IPS-11a (cell line): ENCODE measurements around the gene MORN5.

Experiments
- H3K4me3 ChIP-seq: one replicate; pipeline ENCODE4 v1.5.1; 2013; ENCODE audit warnings: low read depth, low read length, control low read depth

MORN5 gene

DNA sequence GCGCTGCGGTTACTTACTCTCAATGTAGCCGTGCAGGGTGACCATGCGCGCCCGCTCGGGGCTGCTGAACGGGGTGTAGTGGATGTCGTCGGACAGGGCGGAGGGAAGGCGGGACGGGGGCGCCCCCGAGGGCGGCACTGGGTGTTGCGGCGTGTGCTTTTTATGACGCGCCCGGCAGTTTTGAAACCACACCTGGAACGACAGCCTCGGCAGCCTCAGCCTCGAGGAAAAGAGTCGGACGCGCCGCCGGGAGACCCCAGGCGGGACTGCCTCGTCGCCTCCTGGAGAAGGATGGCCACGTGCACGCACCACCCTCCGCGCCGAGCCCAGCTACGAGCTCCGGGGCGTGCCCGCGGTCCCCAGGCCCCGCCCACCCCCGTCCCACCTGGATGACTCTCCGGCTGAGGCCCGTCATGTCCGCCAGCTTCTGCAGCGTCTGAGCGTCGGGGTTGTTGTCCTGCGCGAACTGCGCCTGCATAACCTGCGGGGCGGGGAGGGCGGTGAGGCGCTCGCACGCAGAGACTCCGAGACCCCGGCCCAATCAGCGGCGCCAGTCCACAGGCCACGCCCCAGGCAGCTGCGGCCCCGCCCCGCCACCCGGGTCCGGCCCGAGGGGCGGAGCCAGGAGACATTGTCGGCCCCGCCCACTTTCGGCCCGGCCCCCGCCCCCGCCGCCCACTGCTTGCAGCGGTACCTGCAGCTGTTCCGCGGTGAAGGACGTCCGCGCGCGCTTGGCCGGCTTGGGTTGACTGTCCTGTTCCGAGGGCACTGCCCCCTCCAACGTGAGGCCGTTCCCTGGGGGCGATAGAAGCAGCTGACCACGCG is 54.1 kb downstream of the MORN5 start:
- H3K4me3 ChIP-seq = peak overlapping the region; percentile 42

DNA sequence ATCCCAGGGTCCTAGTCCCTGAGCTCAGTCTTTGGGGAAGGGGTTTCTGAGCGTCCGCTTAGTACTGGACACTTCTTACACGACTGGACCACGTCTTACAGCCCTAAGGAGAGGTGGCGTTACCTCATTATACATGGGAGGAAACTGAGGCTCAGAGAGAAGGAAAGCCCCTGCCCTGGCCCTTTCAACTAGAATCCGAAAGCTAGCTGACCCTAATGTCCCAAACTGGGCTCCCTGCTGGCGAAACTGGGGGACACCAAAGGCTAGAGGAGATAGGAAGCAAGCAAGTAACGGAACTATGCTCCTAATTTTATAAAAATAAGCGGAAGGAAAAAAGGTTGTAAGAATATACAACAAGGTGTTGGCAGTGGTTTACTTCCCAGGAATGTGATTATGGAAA is 54.8 kb downstream of the MORN5 start:
- H3K4me3 ChIP-seq = peak overlapping the region; percentile 42

DNA sequence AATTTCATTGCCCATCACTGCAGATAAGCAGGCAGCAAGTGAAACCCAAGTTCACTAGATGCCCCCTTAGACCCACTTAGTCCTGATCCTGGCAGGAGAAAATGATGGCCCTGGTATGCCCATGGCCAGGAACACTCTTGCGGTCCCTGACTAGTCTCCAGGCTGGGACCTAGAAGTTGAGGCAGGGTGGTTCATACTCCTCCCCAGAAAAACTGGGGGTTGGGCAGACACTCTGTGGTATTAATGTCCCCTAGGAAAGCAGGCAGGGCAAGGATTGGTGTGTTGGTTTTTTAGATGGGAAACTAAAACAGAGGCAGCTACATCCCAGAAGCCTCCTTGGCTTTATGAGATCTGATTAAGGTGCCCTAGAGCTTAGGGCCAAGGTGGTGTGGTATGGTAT is 56.0 kb downstream of the MORN5 start:
- H3K4me3 ChIP-seq = no peak overlapping the region

DNA sequence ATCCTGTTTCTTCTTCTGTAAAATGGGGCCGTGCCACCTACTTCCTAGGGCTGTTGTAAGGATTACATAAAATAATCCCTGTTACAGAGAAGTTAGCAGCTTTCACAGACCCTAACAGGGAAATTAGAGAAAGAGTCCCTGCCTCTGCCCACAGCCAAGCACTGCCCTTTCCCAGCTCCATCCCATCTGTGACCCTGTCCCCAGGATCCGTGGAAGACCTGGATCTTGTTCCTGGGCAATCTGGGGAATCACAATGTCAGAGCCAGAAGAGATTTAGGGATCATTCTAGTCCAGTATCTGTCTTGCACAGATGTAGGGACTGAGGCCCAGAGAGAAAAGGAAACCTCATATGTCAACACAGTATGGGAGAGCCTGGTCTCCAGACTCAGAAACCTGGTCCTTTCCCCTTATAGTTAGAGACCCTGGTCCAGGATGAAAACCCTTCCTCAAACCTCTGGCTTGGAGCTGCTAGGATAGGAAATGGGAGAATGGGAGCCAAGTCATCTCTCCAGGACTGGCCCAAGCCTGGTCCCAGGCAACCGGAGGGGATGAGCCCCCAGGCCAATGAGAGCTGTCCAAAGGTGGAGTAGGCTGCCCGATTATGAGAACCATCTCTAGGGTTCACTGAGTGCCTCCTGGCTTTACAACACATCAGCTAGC is 56.6 kb downstream of the MORN5 start:
- peak overlapping the region; percentile 8 for H3K4me3 ChIP-seq

DNA sequence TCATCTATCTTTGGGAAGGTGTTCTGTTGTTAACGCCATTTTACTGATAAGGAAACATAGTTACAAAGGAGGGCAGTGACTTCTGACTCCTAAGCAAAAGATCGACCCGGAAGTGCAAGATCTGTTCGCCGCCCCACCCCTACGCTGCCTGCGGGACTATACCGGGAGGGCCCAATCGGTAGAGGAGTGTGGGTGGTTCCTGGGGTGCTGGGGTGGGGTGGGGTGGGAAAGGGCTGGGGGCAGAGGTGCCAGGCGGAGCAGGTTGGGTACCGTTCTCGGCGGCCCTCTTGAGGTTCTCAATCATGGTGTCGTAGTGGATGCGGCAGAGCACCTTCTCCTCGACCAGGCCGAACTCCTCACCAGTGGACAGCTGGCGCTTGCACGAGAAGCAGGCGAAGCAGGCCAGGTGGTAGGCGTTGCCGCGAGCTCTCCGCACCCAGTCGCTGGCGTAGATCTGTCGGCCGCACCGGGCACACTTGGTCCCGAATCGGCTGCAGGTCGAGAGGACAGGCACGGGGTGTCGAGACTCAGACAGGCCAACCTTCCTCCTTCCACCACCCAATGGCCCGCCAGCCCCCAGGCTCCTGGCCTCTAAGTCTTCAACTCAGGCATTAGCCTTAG is 57.2 kb downstream of the MORN5 start:
- H3K4me3 ChIP-seq = peak overlapping the region; percentile 8

DNA sequence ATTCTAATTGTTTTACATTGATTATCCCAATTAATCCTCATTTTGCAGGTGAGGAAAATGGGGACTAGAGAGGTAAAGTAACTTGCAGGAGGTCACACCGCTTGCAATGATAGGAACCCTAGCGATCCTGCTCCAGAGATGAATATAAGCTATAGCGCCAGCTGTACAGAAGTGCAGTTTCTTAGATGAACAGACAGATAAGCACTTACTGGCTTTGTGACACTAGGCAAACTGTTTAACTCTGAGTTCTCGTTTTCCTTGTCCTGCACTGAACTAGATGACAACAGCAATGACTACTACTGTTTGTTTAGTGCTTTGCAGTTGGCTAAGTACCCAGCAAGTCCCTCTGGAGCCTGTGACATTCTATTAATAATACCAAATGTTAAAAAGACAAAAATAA is 57.9 kb downstream of the MORN5 start:
- no peak overlapping the region for H3K4me3 ChIP-seq

DNA sequence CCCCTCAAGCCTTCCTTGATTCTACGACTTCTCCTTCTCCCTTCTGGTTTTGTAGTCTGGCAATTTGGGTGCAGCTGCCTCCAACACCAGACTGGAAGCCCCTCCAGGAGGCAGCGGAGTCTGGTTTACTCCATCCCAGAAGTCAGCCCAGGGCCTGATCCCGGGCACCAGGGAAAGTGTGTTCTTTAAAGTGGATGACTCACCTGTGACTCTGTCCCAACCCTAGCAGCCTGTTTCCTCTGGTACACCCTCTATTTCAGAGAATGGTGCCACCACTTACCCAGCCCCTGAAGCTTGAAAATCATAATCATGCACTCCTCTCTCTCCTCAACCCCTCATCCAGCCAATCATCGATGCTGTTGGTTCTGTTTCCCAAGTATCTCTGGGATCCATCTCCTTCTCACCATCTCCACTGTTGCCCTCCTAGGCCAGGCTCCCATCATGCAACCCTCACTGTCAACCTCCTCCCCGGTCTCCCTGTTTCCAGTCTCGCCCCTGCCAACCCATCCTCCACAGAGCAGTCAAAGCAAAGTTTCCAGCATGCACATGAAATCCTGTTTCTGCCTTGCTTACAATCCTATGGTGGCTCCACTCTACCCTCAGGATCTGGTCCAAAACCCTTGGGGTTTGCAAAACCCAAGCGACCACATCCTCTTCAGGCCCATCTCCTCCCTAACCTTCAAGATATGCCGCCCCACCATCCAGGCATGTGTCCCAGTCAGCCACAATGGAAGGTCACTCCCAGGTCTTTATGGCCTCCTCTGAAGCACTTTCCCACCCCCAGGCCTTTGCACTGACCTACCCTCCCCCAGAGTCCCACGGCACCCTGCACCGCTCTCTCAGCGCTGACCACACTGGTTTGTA is 58.6 kb downstream of the MORN5 start:
- H3K4me3 ChIP-seq = no peak overlapping the region

DNA sequence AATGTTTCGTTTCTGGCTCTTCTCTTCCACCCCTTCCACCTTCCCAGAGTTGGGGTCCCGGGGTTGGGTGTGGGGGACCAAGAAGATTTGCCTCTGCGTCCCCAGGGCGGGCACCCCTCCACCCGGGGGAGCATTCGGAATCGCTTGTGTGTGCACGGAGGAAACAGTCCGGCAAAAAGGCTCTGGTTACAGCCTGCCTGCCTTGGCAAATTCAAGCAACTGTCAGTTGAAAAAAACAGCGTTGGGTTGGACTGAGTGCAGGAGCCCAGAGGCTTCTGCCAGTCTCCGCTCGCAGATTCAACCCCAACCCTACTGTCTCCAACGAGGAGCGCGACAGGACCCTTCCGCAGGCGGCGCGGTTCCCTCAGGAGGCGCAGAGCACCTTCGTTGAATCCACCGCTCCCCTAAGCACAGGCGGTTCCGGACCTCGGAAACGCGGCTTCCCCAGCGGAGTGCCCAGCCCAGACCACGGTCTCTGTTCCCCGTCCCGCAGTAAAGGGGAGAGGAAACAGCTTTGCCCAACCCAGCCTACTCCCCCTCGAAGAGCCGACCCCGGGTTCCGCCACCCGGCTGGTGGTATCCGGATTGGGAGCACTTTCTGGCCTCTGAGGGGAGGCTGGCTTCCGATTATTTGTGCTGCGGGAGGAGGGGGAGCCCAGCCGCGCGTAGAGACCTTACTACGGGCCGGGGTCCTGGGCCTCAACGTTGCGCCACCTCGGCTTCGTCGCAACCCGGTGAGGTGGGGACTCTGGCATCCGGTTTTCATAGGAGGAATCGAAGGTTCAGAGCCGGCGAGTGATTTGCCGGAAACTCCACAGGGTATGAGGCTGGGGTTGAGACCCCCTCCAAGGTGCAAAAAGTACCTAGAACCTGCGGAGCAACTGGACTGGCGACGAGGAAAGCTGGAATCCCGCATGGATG is 59.5 kb downstream of the MORN5 start:
- peak overlapping the region; percentile 17 for H3K4me3 ChIP-seq

DNA sequence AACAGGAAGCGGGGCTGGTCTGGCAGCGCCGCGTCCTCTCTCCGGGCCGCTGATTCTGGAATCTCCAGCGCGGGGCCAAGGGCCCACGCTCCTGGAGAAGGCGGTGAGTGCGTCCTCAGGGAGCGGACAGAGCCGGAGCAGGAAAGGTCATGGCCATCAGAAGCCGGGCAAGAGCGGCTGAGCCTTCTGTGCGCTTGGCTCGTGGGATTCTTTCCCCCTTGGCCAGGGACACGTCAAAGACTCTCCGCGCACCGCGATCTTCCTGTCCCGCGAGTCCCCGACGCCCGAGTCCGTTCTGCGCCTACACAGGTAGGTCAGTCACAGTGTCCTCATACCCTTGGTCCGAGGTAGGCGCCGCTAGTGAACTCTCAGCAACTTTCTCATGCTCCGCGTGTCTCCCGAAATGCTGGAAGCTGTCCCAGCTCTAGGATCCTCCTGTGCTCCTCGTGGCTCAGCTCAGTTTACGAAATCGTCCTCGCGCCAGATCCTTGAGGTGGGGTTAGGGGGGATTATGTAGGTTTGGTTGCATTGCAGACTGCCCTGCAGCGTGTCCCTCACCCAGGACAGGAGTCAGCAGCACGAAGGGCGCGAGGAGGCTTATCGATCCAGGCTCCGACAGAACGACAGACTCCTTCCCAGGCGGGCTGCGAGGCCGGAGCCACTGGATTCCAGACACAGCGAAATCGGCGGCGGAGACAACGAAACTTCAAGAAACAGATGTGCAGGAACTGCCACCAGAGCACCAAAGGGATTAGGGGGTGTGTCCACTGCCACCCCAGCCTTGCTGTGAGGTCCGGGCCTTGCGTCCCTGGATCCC is 60.4 kb downstream of the MORN5 start:
- H3K4me3 ChIP-seq = peak overlapping the region; percentile 17

DNA sequence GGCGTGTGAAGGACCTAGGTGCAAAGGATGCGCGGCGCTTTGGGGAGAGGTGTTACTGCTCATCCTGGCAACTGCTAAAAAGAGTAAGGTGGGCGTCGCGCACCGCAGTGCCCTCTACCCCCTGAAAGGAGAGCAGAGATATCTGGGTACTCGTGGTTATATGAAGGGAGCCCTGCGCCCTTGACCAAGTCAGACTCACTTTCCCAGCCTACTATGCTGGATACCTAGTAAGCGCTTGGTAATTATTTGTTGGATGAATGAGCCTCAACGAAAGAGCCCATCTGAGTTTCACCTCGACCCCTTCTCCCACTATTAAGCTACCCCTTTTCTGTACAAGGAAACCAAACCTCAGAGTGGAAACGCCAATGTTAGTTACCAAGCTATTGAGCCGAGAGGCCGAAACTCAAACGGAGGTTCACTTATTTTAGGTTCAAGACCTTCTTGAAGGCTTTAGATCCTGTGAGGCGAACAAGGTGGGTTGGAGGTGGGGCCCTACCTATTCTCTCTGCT is 61.0 kb downstream of the MORN5 start:
- no peak overlapping the region for H3K4me3 ChIP-seq

DNA sequence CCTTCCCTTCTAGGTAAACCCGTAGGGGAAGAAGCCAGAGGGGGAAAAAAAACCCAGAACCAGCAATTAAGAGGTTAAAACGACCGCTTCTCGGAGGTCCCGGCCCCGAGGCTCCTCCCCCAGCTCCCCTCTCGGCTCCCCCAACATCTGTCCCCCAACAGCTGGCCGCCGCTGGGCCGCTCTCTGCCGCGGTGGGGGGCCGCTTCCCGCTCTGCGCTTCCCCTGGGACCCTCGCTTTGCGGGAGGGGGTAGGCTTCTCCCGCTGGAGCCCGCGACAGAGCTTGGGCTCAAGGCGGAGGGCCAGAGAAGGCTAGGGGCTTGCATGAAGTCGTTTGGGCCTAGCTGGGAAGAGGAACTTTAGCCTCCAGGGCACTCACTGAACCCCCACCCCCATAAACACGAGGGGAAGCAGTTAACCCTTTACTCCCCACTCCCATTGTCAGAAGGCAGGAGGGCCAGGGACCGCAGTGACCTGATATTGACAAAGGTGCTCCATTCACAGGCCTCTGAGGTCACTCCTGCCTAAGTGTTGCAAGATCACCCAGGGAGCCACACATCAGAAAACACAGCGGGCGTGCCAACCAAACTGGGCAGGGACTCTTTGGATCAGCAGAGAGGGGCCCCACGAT is 61.6 kb downstream of the MORN5 start:
- H3K4me3 ChIP-seq = peak overlapping the region; percentile 27

DNA sequence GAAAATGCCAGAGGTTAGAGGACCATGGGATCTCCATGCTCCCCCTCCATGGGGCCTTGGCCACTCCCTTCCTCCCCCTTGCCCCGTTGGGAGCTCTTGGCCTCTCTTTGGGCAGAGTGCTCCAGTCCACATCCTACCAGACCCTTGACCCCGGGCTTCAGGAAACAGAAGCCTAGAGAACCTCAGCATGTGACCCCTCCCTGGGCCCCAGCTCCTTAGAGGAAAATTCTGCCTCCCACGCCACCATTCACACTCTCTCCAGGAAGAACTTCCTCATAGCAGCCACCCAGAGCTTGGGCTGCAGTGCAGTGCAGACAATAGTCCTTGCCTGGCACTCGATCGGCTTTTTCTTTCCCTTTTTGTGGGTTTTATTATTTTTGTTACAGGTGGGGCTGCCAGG is 63.1 kb downstream of the MORN5 start:
- H3K4me3 ChIP-seq = no peak overlapping the region

DNA sequence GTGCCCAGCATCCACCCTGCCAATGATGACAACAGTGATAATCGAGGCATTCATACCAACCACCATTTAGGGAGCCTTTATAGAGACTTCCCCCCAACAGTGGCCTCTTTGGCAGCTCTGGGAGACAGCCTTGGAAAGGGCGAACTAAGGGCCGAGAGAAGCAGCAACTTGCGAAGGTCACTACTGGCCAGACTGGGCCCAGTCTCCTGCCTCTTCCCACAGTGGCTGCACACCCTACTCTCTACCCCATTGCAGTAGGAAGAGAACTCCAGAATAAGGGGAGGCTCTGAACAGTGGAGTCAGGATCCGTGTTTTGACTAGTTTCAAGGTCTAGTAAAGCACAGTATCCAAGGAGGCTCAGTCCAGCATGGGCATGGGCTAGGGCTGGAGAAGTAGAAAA is 63.7 kb downstream of the MORN5 start:
- H3K4me3 ChIP-seq = no peak overlapping the region

DNA sequence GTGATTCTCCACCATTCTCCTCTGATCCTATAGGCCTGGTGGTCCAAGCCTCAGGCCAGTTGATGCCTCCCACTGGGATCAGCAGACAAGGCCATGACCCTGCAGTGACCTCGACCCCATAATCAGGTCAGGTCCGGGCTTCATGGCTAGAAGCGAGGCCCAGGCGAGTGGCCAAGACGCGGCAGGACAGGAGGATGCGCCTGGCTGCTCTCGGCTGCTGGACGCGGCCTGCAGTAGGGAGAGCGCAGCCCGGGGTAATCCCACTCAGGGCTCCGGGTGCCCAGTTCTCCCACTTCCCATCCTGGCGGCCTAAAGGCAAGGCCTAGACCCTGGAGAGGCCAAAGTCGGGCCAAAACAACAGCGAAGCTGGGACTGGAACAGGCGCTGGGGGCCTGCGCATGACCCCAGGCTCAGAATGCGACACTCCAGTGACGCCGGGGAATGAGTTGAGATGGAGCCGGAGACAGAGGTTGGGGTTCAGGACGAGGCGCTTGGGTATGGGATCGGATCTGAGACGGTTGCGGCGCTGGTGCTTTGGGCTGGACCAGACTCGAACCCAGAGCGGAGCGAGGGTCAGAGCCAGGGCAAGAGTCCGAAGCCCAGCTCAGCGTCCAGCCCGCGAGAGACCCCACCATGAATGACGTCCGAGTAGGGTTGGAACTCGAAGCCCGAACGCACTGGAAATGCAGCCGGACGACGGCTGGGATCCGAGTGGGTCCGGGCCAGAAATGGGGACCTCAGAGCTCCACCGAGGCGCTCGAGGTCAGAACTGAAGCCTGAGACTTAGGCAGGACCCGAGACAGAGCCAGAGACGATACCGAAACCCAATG is 65.8 kb downstream of the MORN5 start:
- H3K4me3 ChIP-seq = no peak overlapping the region

DNA sequence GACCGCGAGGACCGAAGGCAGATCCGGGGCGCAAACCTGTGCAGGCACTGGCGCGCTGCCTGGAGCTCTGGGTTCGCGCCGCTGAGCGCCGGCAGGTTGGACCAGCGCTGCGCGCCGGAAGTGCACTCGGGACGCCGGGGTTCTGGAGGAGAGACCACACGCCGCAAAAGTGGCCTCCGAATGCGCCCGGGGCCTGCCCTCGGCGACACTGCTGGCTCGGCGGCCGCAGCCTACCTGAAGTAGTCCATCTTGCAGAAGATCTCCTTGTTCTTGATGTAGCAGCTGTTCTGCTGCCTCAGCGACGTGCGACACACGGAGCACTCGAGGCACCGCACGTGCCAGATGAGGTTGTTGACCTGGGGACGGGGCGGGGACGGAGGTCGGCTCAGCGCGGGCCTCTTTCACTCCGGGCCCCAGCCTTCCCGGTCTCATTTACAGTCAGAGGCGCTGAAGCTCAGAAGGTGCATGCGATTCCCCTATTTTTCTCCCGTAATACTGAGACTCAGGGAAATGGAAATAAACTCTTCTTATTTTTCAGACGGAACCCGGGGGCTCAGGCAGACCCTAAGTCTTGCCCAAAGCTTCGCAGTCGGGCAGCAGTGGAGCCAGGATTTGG is 66.5 kb downstream of the MORN5 start:
- H3K4me3 ChIP-seq = no peak overlapping the region

DNA sequence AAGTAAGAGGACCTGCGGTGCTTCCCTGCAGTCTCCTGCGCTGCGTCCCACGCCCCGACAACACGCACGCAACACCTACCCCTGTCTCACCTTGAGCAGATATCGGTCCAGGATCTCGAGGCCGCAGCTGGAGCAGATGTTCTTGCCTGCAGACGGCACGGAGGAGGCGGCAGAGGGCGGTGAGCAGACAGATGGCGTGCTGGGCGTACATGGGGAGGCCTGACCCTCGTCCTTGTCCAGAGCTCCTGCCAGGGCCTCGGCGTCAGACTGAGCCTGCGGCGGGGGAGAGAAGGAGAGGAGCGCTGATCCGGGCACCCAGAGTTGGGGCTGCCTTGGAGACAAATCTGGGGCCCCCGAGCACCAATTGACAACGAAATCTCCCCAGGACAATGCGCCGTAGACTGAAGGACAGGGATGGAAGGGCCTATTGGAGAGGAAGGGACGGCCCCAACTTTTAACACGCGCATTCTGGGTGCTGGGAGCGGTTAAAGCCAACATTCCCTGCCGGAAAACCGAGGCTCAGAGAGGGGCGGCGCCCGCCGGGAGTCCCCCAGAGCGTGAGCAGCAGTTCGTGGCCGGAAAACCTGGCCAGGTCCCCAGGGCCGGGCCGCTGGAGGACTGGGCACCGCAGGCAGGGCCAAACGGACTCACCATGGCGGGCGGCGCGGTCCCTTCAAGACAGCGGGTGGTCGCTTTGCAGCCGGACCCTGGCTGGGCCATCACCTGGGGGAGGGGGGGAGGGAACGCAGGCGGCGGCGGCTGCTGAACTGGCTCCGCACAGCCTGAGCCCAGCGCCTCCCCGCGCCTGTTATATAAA is 67.3 kb downstream of the MORN5 start:
- no peak overlapping the region for H3K4me3 ChIP-seq

DNA sequence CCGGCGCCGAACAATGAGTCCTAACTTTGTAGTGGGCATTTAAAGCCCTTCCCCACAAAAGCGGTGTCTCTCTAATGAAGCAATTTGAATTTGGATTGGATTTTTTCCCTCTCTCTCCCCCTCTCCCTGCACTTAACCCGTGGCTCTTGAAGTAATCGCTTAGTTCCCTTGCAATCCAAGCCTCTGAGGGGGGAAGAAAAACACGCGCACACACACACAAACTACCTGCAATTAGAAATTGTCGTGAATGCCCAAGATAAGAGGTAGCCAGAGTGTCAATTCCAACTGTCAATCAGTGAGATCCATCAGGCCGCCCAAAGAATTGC is 67.8 kb downstream of the MORN5 start:
- H3K4me3 ChIP-seq = no peak overlapping the region
